CD4-positive, CD25-positive, alpha-beta regulatory T cell (primary cell): ENCODE results near the gene SLC38A5. TPM values are rescaled to one million over a fixed set of nuclear protein-coding genes. Genes with fewer than 3 reads are reported as not detected.
A peak's percentile ranks its signal among the peaks of the same experiment; 100 is the strongest.

Experiments
- ATAC-seq, 2 donors: fragments of 150-1000 bp; cut with Tn5 transposase; one replicate each; pipeline ENCODE4 v1.10.0; 2021; ENCODE audit warnings: low read depth in 2 of 2, moderate number of reproducible peaks in 2 of 2, moderate library complexity in 1 of 2
- DNase-seq, 3 donors: peaks; one replicate each; pipeline versions ENCODE4 v3.0.0 to v3.0.0-alpha.2; 2012 to 2022; ENCODE audit warnings: mixed read lengths in 1 of 3
- H3K27ac ChIP-seq: one replicate; pipeline ENCODE4 v1.7.0; 2013; ENCODE audit warnings: mild to moderate bottlenecking, low read length; ENCODE audit not compliant: insufficient read depth, poor library complexity, severe bottlenecking
- H3K27me3 ChIP-seq: one replicate; pipeline ENCODE4 v1.7.0; 2013; ENCODE audit warnings: low read length; ENCODE audit not compliant: control insufficient read depth, insufficient read depth
- H3K36me3 ChIP-seq: one replicate; pipeline ENCODE4 v1.7.0; 2013; ENCODE audit warnings: mild to moderate bottlenecking, low read length, moderate library complexity; ENCODE audit not compliant: control insufficient read depth, insufficient read depth
- H3K4me1 ChIP-seq: 2 replicates; pipeline ENCODE4 v1.7.0; 2013; ENCODE audit warnings: mild to moderate bottlenecking, low read length; ENCODE audit not compliant: insufficient read depth, control insufficient read depth, poor library complexity, severe bottlenecking
- H3K4me3 ChIP-seq: one replicate; pipeline ENCODE4 v1.7.0; 2013; ENCODE audit warnings: low read depth, mild to moderate bottlenecking, low read length, moderate library complexity
- H3K9me3 ChIP-seq, 2 experiments: 1 replicate in 1 of 2; 2 replicates in 1 of 2; pipeline ENCODE4 v1.7.0; 2013; ENCODE audit warnings: low read length in 2 of 2, mild to moderate bottlenecking in 1 of 2, moderate library complexity in 1 of 2; ENCODE audit not compliant: control insufficient read depth in 2 of 2
- H3K27ac Mint-ChIP-seq, 3 donors: one replicate each; pipeline ENCODE4 v1.8.0; 2020 to 2022; ENCODE audit warnings: mild to moderate bottlenecking in 3 of 3, mixed read lengths in 3 of 3, moderate library complexity in 2 of 3
- H3K27me3 Mint-ChIP-seq: one replicate; pipeline ENCODE4 v1.8.0; 2022; ENCODE audit warnings: mild to moderate bottlenecking, mixed read lengths
- H3K36me3 Mint-ChIP-seq: one replicate; pipeline ENCODE4 v1.8.0; 2020; ENCODE audit warnings: mixed read lengths
- H3K4me1 Mint-ChIP-seq, 4 donors: one replicate each; pipeline ENCODE4 v1.8.0; 2020 to 2022; ENCODE audit warnings: mixed read lengths in 4 of 4, mild to moderate bottlenecking in 1 of 4
- H3K4me3 Mint-ChIP-seq, 4 donors: one replicate each; pipeline ENCODE4 v1.8.0; 2020 to 2022; ENCODE audit warnings: mild to moderate bottlenecking in 4 of 4, mixed read lengths in 4 of 4, moderate library complexity in 3 of 4
- H3K9me3 Mint-ChIP-seq, 7 donors: one replicate each; pipeline ENCODE4 v1.8.0; 2020 to 2022; ENCODE audit warnings: mixed read lengths in 7 of 7, mild to moderate bottlenecking in 3 of 7, moderate library complexity in 2 of 7
- polyA plus RNA-seq, 4 donors: library from polyadenylated mRNA; unstranded; fragments of 300-500 nt; fragmentation: Illumina TruSeq; gene quantifications; one replicate each; pipeline ENCODE4 v1.2.3, GENCODE V29; 2021
- total RNA-seq: library from RNA; stranded (reverse); gene quantifications from one replicate; pipeline ENCODE4 v1.2.3, GENCODE V29; 2022

SLC38A5 gene
- total and polyA plus RNA-seq, 5 donors from 2014 or later: 12.9 to 23.7 (median 21.6) TPM

- no peak overlapping the region for H3K27ac ChIP-seq
- Mint-ChIP-seq H3K36me3 (no peaks in the 10 kb centered on the region), H3K9me3 (peaks cover 0 to 2% (median 0%) of the 10 kb centered on the region in 7 donors), H3K27ac (no peak overlapping the region), H3K27me3 (no peaks in the 10 kb centered on the region), H3K4me1 (no peaks in the 10 kb centered on the region), H3K4me3 (no peak overlapping the region)
- no peak overlapping the region for H3K4me3 ChIP-seq
- H3K9me3 ChIP-seq: no peaks in the 10 kb centered on the region
- no peaks in the 10 kb centered on the region for H3K36me3 ChIP-seq
- ATAC-seq (no peak), DNase-seq (no peak)
- H3K27me3 ChIP-seq: no peaks in the 10 kb centered on the region
- no peaks in the 10 kb centered on the region for H3K4me1 ChIP-seq
Observed at GRCh38 chrX:48490661-48491060, 20.6 kb upstream of the SLC38A5 start.

- H3K27me3 Mint-ChIP-seq: no peaks in the 10 kb centered on the region
- no peak overlapping the region for H3K27ac Mint-ChIP-seq
- Histone ChIP-seq H3K36me3 (peaks cover 2% of the 10 kb centered on the region), H3K9me3 (no peaks in the 10 kb centered on the region), H3K4me1 (no peaks in the 10 kb centered on the region), H3K27ac (no peak overlapping the region), H3K27me3 (no peaks in the 10 kb centered on the region), H3K4me3 (no peak overlapping the region)
- H3K9me3 Mint-ChIP-seq: peaks cover 0 to 2% (median 0%) of the 10 kb centered on the region in 7 donors
- no peak overlapping the region for H3K4me3 Mint-ChIP-seq
- no peaks in the 10 kb centered on the region for H3K4me1 Mint-ChIP-seq
- DNase-seq (no peak), ATAC-seq (no peak)
- no peaks in the 10 kb centered on the region for H3K36me3 Mint-ChIP-seq
Observed at GRCh38 chrX:48489892-48490291, 19.8 kb upstream of the SLC38A5 start.

DNA sequence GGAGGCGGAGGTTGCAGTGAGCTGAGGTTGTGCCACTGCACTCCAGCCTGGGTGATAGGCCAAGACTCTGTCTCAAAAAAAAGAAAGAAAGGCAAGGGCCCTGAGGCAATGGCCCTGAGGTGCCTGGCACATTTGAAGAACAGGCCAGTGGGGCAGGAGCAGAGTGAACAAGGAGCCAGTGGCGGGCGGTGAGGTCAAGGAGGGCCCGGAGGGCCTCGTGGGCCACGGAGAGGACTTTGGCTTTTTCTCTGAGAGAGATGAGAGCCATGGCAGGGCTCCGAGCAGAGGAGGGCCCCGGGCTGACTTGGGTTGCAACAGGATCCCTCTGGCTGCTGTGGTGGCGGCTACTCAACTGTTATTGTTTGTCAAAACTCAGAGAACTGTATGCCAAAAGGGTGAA, 19.2 kb upstream of the SLC38A5 start:
- Mint-ChIP-seq H3K27me3 (no peaks in the 10 kb centered on the region), H3K36me3 (no peaks in the 10 kb centered on the region), H3K4me3 (no peak overlapping the region), H3K4me1 (no peaks in the 10 kb centered on the region), H3K27ac (no peak overlapping the region), H3K9me3 (peaks cover 0 to 2% (median 0%) of the 10 kb centered on the region in 7 donors)
- H3K36me3 ChIP-seq: peaks cover 2% of the 10 kb centered on the region
- no peaks in the 10 kb centered on the region for H3K27me3 ChIP-seq
- DNase-seq (no peak), ATAC-seq (no peak)
- no peak overlapping the region for H3K27ac ChIP-seq
- H3K4me3 ChIP-seq: no peak overlapping the region
- H3K9me3 ChIP-seq: no peaks in the 10 kb centered on the region
- no peaks in the 10 kb centered on the region for H3K4me1 ChIP-seq

GRCh38 chrX:48488034-48488433, 18.0 kb upstream of the SLC38A5 start:
- Histone ChIP-seq H3K27ac (no peak overlapping the region), H3K27me3 (no peaks in the 10 kb centered on the region), H3K9me3 (no peaks in the 10 kb centered on the region), H3K36me3 (peaks cover 6% of the 10 kb centered on the region), H3K4me1 (no peaks in the 10 kb centered on the region), H3K4me3 (no peak overlapping the region)
- DNase-seq (no peak), ATAC-seq (no peak)
- Mint-ChIP-seq H3K27me3 (no peaks in the 10 kb centered on the region), H3K27ac (no peak overlapping the region), H3K4me1 (no peaks in the 10 kb centered on the region), H3K9me3 (peaks cover 0 to 2% (median 0%) of the 10 kb centered on the region in 7 donors), H3K36me3 (no peaks in the 10 kb centered on the region), H3K4me3 (no peak overlapping the region)

GRCh38 chrX:48487362-48487798, 17.3 kb upstream of the SLC38A5 start:
- Histone ChIP-seq H3K36me3 (peaks cover 11% of the 10 kb centered on the region), H3K27ac (no peak overlapping the region), H3K9me3 (no peaks in the 10 kb centered on the region), H3K4me3 (no peak overlapping the region), H3K27me3 (no peaks in the 10 kb centered on the region), H3K4me1 (no peaks in the 10 kb centered on the region)
- ATAC-seq (no peak), DNase-seq (no peak)
- Mint-ChIP-seq H3K27ac (no peak overlapping the region), H3K9me3 (no peaks in the 10 kb centered on the region), H3K27me3 (no peaks in the 10 kb centered on the region), H3K4me1 (no peaks in the 10 kb centered on the region), H3K4me3 (no peak overlapping the region), H3K36me3 (no peaks in the 10 kb centered on the region)

GRCh38 chrX:48482526-48482925, 12.5 kb upstream of the SLC38A5 start:
- H3K36me3 Mint-ChIP-seq: peaks cover 7% of the 10 kb centered on the region
- no peaks in the 10 kb centered on the region for H3K27me3 ChIP-seq
- peaks cover 0 to 11% (median 4%) of the 10 kb centered on the region in 4 donors for H3K4me1 Mint-ChIP-seq
- ATAC-seq (no peak), DNase-seq (no peak)
- peaks cover 23% of the 10 kb centered on the region for H3K36me3 ChIP-seq
- peaks cover 2% of the 10 kb centered on the region for H3K4me1 ChIP-seq
- H3K4me3 ChIP-seq: no peak overlapping the region
- no peaks in the 10 kb centered on the region for H3K27me3 Mint-ChIP-seq
- H3K9me3 ChIP-seq: no peaks in the 10 kb centered on the region
- no peak overlapping the region for H3K27ac ChIP-seq
- no peak overlapping the region for H3K27ac Mint-ChIP-seq
- H3K9me3 Mint-ChIP-seq: no peaks in the 10 kb centered on the region
- H3K4me3 Mint-ChIP-seq: no peak overlapping the region

DNA sequence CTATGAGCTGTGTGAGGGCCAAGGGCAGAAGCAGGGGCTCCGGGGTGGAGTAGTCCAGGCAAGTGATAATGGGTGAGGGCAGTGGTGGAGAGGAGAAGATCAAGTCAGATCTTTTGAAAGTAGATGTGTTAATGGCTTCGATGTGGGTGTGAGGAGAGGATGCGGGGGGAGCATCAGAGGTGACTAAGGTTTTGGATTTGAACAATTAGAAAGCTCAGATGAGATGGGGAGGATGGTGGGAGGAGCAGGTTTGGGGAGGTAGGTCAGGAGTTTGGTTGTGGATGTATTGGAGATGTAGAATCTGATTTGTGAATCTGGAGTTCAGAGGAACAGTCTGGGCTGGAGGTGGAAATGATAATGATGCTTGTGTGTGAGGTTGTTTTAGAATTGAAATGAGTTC, 10.5 kb upstream of the SLC38A5 start:
- H3K27me3 ChIP-seq: no peaks in the 10 kb centered on the region
- H3K27ac ChIP-seq: no peak overlapping the region
- no peak for DNase-seq
- Mint-ChIP-seq H3K4me1 (peaks cover 0 to 26% (median 15%) of the 10 kb centered on the region in 4 donors), H3K9me3 (no peaks in the 10 kb centered on the region), H3K4me3 (no peak overlapping the region), H3K36me3 (peaks cover 7% of the 10 kb centered on the region), H3K27ac (no peak overlapping the region), H3K27me3 (no peaks in the 10 kb centered on the region)
- H3K9me3 ChIP-seq: no peaks in the 10 kb centered on the region
- no peak for ATAC-seq
- H3K4me1 ChIP-seq: peaks cover 13% of the 10 kb centered on the region
- H3K4me3 ChIP-seq: no peak overlapping the region
- peaks cover 23% of the 10 kb centered on the region for H3K36me3 ChIP-seq

DNA sequence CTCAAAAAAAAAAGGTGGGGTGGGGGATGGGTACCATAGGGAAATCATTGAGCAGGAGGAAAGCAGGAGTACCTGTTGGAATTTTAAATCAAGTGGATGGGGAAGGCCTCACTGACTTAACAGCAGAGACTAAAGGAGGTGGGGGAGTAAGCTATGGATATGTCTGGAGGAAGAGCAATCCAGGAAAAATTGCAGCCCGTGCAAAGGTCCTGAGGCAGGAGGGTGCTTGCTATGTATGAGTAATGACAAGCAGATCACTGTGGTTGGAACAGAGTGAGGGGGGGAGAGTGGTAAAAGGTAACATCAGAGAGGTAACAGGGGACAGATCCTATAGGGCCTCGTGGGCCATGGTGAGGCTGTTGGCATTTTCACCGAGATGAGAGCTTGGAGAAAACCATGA, 10.1 kb upstream of the SLC38A5 start:
- no peaks in the 10 kb centered on the region for H3K27me3 Mint-ChIP-seq
- peak overlapping the region in 1 of 3 donors; percentile 44 for H3K27ac Mint-ChIP-seq
- Histone ChIP-seq H3K4me1 (peaks cover 16% of the 10 kb centered on the region), H3K36me3 (peaks cover 22% of the 10 kb centered on the region), H3K9me3 (no peaks in the 10 kb centered on the region), H3K4me3 (no peak overlapping the region), H3K27me3 (no peaks in the 10 kb centered on the region), H3K27ac (no peak overlapping the region)
- H3K4me3 Mint-ChIP-seq: no peak overlapping the region
- ATAC-seq (no peak), DNase-seq (no peak)
- H3K36me3 Mint-ChIP-seq: peaks cover 7% of the 10 kb centered on the region
- no peaks in the 10 kb centered on the region for H3K9me3 Mint-ChIP-seq
- H3K4me1 Mint-ChIP-seq: peaks cover 0 to 29% (median 16%) of the 10 kb centered on the region in 4 donors
